ENCODE results near the gene ANAPC16.

ANAPC16 gene

GRCh38 chr10:72194949-72195348, 20.9 kb upstream of the ANAPC16 start:
- no peak for DNase-seq (ENCODE audit: low read depth in 1 of 2, low spot score in 1 of 2)
- Histone ChIP-seq H3K27me3 (ENCODE audit: insufficient read depth, poor library complexity, severe bottlenecking) (no peaks in the 10 kb centered on the region), H3K27ac (replicated peaks) (no peak overlapping the region), H3K4me3 (replicated peaks; ENCODE audit: insufficient read depth, low read length) (no peak overlapping the region)
- TF ChIP-seq SPI1 (IDR thresholded peaks at IDR 0.05; ENCODE audit: borderline replicate concordance, low read depth) (no peak), CTCF (IDR thresholded peaks at IDR 0.05; ENCODE audit: insufficient read depth, low read length) (no peak), POLR2AphosphoS5 (IDR thresholded peaks at IDR 0.05; ENCODE audit: low read depth) (no peak), REST (IDR thresholded peaks at IDR 0.05; ENCODE audit: insufficient replicate concordance, low read depth) (no peak), GABPA (IDR thresholded peaks at IDR 0.05; ENCODE audit: low read depth) (no peak)

GRCh38 chr10:72200883-72201282, 14.9 kb upstream of the ANAPC16 start:
- no peak overlapping the region for H3K27ac ChIP-seq (replicated peaks)
- H3K4me3 ChIP-seq (replicated peaks; ENCODE audit: insufficient read depth, low read length), result no peak overlapping the region
- no peaks in the 10 kb centered on the region for H3K27me3 ChIP-seq (ENCODE audit: insufficient read depth, poor library complexity, severe bottlenecking)
- TF ChIP-seq SPI1 (IDR thresholded peaks at IDR 0.05; ENCODE audit: borderline replicate concordance, low read depth), result no peak
- no peak for TF ChIP-seq GABPA (IDR thresholded peaks at IDR 0.05; ENCODE audit: low read depth)
- DNase-seq (ENCODE audit: low read depth in 1 of 2, low spot score in 1 of 2), result no peak

GRCh38 chr10:72201293-72201692, 14.5 kb upstream of the ANAPC16 start:
- no peak for TF ChIP-seq SPI1 (IDR thresholded peaks at IDR 0.05; ENCODE audit: borderline replicate concordance, low read depth)
- Histone ChIP-seq H3K27ac (replicated peaks) (no peak overlapping the region), H3K4me3 (replicated peaks; ENCODE audit: insufficient read depth, low read length) (no peak overlapping the region), H3K27me3 (ENCODE audit: insufficient read depth, poor library complexity, severe bottlenecking) (no peaks in the 10 kb centered on the region)
- DNase-seq (ENCODE audit: low read depth in 1 of 2, low spot score in 1 of 2), result no peak

GRCh38 chr10:72204296-72204695, 11.5 kb upstream of the ANAPC16 start:
- no peaks in the 10 kb centered on the region for H3K27me3 ChIP-seq (ENCODE audit: insufficient read depth, poor library complexity, severe bottlenecking)
- DNase-seq (ENCODE audit: low read depth in 1 of 2, low spot score in 1 of 2), result no peak
- H3K4me3 ChIP-seq (replicated peaks; ENCODE audit: insufficient read depth, low read length), result no peak overlapping the region
- H3K27ac ChIP-seq (replicated peaks), result no peak overlapping the region
- TF ChIP-seq SPI1 (IDR thresholded peaks at IDR 0.05; ENCODE audit: borderline replicate concordance, low read depth) (no peak), POLR2AphosphoS5 (IDR thresholded peaks at IDR 0.05; ENCODE audit: low read depth) (no peak), CTCF (IDR thresholded peaks at IDR 0.05; ENCODE audit: insufficient read depth, low read length) (no peak), REST (IDR thresholded peaks at IDR 0.05; ENCODE audit: insufficient replicate concordance, low read depth) (no peak), GABPA (IDR thresholded peaks at IDR 0.05; ENCODE audit: low read depth) (no peak)

- Histone ChIP-seq H3K4me3 (replicated peaks; ENCODE audit: insufficient read depth, low read length) (no peak overlapping the region), H3K27ac (replicated peaks) (no peak overlapping the region), H3K27me3 (ENCODE audit: insufficient read depth, poor library complexity, severe bottlenecking) (no peaks in the 10 kb centered on the region)
- DNase-seq (ENCODE audit: low read depth in 1 of 2, low spot score in 1 of 2), result no peak
- TF ChIP-seq REST (IDR thresholded peaks at IDR 0.05; ENCODE audit: insufficient replicate concordance, low read depth), result no peak
- no peak for TF ChIP-seq GABPA (IDR thresholded peaks at IDR 0.05; ENCODE audit: low read depth)
These were observed 11.1 kb upstream of the ANAPC16 start for GRCh38 chr10:72204724-72205123.

Data from HL-60 (cell line).